Naive thymus-derived CD8-positive, alpha-beta T cell (primary cell): Measurements from ENCODE around the gene CD1B. TPM values are rescaled to one million over a fixed set of nuclear protein-coding genes. Genes with fewer than 3 reads are reported as not detected.

Experiments used
- polyA plus RNA-seq, 3 donors: library from polyadenylated mRNA; unstranded; fragments of 300-500 nt; fragmentation: Illumina TruSeq; gene quantifications; one replicate each; pipeline ENCODE4 v1.2.3, GENCODE V29; 2021
- total RNA-seq, 8 experiments: library from RNA in 2 of 8; stranded (reverse) in 2 of 8; gene quantifications; one replicate each; pipeline ENCODE4 v1.2.3 and lab custom pipeline; 2021 to 2026

Gene CD1B
- total and polyA plus RNA-seq, 5 experiments from 2014 or later, result not detected

Other genes starting within 250 kb of the CD1B start
- gene CD1D, start 150.6 kb downstream of the CD1B start, total RNA-seq, result under 1 TPM; 0.16 to 0.27 TPM
- under 1 TPM in 2 of 3 donors, not detected in 1; 0.10 to 0.15 TPM for gene CD1D, start 150.6 kb downstream of the CD1B start, polyA plus RNA-seq
- gene CD1A, start 77.1 kb downstream of the CD1B start, total RNA-seq, result not detected
- gene CD1A, start 77.1 kb downstream of the CD1B start, polyA plus RNA-seq, result not detected
- under 1 TPM in 1 of 2 experiments, not detected in 1; 0.73 TPM for gene CD1C, start 41.6 kb downstream of the CD1B start, total RNA-seq
- under 1 TPM in 1 of 3 donors, not detected in 2; 0.35 TPM for gene CD1C, start 41.6 kb downstream of the CD1B start, polyA plus RNA-seq
- not detected for gene CD1E, start 22.4 kb upstream of the CD1B start, total RNA-seq
- not detected for gene CD1E, start 22.4 kb upstream of the CD1B start, polyA plus RNA-seq
- not detected for gene OR10T2, start 67.9 kb upstream of the CD1B start, total RNA-seq
- not detected for gene OR10T2, start 67.9 kb upstream of the CD1B start, polyA plus RNA-seq
- not detected for gene OR10K2, start 94.7 kb upstream of the CD1B start, total RNA-seq
- gene OR10K2, start 94.7 kb upstream of the CD1B start, polyA plus RNA-seq, result not detected
- not detected for gene OR10K1, start 130.3 kb upstream of the CD1B start, total RNA-seq
- not detected for gene OR10K1, start 130.3 kb upstream of the CD1B start, polyA plus RNA-seq
- not detected for gene OR10R2, start 140.7 kb upstream of the CD1B start, total RNA-seq
- not detected for gene OR10R2, start 140.7 kb upstream of the CD1B start, polyA plus RNA-seq
- not detected for gene OR6Y1, start 222.9 kb upstream of the CD1B start, total RNA-seq
- gene OR6Y1, start 222.9 kb upstream of the CD1B start, polyA plus RNA-seq, result not detected
- not detected for gene OR6P1, start 239.0 kb upstream of the CD1B start, total RNA-seq
- gene OR6P1, start 239.0 kb upstream of the CD1B start, polyA plus RNA-seq, result not detected
- gene OR10X1, start 248.4 kb upstream of the CD1B start, total RNA-seq, result not detected
- not detected for gene OR10X1, start 248.4 kb upstream of the CD1B start, polyA plus RNA-seq